GM15510 (cell line): Measurements from ENCODE around the gene ANKS1B.

Source experiments
- POLR2A ChIP-seq: IDR thresholded peaks from 3 replicates; pipeline ENCODE4 v1.6.1; 2011; ENCODE audit warnings: borderline replicate concordance; ENCODE audit not compliant: insufficient read length; ENCODE audit errors: extremely low read depth

ANKS1B gene

DNA sequence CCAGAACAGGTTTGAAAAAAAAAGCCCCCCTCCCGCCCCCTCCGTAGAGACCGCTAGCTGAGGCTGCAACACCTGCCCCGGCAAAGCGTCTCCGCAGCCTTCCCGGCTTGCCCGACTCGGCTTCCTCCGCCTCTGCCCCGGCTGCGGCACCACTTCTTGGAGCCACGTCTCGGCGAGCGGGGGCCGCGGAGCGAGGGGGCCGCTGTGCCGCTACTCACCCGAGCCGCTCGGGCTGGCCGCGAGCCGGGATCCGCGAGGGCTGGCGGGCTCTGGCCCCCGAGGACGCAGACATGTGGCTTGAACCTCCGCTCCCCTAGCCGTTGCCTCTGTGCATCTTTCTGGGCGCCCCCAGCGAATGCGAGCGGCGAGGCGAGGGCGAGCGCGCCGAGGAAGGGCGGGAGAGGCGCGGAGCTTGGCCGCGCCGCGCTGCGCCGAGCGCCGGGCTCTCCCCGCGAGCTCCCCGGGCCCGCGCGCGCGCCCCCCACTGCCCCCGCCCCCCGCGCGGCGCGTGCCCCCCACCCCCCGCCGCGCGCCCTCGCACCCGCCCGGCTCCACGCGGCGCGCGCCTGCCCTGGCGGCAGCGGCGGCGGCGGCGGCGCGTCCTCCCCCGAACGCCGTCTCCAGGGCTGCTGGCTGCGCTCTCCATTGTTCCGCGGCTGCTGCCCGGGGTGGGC, 1090.2 kb downstream of the ANKS1B start:
- no peak for TF ChIP-seq POLR2A

DNA sequence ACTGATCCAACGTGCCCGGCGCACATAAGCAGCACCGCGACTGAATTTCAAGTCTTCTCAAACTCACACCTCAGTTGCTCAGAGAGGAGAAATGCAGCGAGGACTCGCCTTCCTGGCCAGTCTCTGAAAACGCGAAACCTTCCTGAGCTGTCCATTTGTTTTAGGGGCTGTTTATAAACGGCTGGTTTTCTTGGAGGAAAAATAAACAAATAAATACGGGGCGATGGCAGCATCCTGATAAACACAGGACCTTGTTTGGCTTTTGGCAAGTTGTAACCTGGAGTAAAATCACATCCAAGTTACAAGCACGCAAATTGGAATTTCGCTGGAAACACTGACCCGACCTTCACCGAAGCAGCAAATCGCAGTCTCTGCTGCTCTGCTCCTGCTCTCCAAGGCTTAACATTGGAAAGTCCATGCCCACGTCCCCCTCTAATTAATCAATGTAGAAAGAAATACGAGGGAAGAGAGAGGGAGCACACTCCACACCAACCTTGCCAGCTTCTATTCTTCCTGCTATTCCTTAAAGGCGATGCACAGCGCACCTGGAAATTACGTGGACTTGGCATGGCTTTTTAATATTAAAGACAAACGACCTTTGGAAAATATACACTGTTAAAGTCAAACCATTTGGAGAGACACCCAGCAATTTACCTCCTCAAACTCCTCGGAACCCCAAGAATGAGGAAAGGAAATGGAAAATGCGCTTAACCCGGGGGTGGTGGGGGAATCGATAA, 1090.9 kb downstream of the ANKS1B start:
- no peak for TF ChIP-seq POLR2A

DNA sequence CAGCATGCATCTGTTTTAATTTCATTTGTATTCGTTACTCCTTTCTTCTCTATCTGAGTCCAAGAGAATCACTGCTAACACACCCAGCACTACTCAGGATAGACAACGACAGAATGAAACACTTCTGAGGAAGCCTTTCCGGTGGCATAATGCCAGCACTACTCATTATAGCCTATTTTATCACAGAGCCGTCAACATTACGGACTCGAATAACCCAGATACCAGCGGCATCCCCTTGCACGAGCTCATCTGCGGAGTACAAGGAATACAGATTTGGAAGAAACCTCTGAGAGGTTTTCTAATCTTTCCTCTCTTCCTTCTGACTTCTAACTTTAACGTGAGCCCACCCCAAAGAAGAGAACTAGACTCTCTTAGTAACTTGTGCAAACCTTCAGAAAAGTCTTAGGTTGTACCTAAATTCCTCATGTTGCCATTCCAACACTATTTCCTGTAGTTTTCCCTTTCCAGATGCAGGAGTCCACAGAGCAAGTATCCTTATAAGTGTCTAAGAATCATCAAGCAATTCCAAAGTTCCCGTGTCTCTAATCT, 1091.5 kb downstream of the ANKS1B start:
- TF ChIP-seq POLR2A, result no peak

DNA sequence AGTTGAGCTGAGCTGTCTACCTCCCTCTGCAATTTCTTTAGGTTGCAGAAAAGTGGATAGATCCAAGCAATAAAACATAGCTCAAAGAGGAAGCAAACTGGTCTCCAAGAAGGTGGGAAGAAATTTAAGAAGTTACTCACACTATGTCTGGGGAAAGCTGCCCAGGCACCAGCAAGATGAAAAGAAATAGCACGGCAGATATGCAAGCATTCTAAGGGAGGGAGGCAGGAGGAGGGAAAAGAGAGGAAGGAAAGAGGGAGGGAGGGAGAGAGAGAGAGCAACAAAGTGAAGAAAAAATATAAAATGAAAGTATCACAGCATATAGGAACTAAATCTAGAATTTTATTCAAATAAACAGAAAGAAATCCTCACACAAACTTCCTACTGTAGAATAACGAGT, 1099.0 kb downstream of the ANKS1B start:
- no peak for TF ChIP-seq POLR2A

DNA sequence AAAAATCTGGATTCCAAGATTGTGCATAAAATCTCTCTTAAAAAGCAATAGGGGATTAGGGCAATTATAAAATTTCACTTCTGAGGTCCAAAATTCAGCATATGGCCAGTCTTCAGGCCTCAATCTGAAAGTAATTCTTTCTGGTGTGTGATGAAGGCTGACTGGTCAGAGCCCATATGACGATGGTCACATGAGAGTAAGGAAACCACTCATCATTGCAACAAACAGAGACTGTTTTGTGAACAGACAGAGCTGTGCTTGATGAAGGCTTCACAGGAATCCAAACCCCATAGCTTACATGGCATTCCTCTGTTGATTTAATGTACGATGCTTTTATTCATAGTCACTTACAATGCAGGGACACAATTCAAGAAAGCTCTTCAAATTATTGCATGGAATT, 1101.5 kb downstream of the ANKS1B start:
- no peak for TF ChIP-seq POLR2A

DNA sequence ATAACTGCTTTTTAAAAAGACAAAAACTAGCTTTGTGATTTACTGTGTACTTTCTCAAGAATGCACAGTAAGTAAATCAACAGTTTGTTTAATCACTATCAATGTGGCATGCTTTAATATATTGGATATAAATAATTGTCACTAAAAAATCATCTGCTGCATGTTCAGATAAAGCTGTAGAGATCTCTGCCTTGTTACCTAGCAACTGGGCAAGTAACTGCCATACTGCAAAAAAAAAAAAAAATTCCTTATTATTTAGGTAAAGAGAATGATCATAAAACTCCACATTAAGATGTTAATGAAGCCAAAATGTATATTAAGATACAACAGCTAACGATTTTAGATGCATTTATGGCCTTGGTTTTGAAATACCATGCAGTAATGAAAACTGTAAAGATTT, 1102.2 kb downstream of the ANKS1B start:
- no peak for TF ChIP-seq POLR2A

DNA sequence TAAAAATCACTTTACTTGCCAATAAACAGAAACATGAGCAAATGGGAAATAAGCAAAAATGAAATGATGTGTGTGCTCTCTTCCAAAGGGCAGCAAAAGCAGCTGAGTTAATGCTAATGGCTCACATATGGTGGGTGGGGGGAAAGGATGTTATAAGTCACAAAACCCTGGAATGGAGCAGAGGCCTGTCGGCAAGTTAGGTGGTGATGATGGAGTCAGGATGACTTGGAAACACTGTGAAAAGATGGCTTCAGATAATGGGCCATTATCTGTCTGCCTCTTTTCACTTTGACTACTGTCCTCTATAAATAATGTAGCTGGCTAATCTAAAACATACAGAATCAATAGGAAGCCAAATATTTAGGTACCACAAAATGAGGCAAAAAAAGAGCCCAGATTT, 1111.0 kb downstream of the ANKS1B start:
- no peak for TF ChIP-seq POLR2A

DNA sequence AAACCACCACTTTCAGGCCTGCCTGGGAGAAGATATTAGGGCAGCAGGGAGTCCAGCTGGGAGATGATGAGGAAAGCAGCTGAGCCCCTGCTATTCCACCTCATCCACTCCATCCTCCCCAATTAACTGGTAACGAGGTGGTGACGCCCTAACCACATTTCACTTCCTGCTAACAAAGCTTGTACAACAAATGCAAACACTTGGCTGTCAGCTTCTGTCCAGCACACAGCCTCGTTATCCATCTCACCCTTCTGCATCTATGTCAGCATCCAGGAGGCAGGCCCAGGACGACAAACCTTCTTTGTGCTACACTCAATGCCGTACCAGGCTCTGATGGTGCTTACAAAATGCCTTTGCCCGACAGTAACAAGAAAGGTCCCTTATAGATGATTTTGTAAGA, 1114.2 kb downstream of the ANKS1B start:
- no peak for TF ChIP-seq POLR2A

DNA sequence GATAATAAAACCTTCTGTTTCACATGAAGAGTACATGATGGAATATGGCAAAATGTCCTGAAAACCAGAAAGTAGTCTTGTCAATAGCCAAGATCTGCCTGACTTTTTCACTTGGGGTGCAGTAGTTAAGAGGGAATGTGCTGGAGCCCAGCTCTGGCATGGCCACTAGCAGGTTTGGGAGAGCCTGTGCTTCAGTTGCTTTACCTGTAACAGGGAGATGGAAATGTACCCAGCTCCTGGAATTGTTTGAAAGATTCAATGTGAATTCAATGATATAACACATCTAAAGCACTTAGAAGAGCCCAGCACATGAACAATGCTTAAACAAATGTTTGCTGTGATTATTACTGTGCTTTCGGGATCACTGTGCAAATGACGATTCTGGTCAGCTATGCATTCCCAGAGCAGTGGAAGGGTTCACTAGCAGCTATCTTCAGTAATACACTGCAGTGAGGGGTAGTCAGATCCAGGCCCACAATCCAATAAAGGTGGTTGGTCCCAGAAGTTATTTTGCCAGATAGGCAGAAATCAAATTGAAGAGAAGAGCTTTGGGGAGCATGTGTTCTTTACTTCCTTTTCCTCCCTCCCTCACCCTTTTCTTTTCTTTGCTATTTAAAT, 1114.7 kb downstream of the ANKS1B start:
- TF ChIP-seq POLR2A, result no peak

DNA sequence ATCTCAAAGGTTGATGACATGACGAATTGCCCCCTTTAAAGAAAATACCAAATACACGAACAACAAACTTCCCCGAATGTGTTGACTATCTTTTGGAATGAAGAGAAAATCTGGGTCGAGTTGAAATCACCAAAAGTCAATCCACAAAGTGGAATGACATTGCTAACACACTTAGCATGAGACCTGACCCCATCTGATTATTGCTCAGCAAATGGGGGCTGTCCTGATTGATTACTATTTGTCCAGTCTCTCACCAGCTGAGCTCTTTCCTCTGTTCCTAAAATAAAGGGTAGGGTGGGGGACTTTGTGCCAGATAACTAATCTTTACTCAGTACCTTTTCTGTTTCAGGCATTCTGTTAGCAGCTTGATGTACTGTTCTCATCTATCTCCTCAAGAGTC, 1116.2 kb downstream of the ANKS1B start:
- TF ChIP-seq POLR2A, result no peak

DNA sequence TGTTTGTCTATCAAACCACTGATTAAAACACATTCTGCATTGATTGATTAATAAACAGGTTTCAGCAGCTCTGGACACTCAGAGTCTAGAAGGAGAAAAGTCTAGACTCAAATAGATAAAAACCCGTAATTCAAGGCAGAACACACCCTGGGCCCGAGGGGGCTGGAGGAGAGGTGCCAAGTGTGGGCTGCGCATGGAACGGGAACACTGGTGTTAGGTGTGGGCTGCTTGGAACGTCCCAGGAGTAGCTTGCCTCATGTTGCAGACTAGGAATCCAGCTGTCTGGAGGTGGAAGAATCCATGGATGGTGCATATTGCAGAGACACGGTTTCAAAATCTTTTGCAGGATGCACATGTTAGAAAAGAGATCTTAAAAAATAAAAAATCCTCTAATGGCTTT, 1116.7 kb downstream of the ANKS1B start:
- no peak for TF ChIP-seq POLR2A

DNA sequence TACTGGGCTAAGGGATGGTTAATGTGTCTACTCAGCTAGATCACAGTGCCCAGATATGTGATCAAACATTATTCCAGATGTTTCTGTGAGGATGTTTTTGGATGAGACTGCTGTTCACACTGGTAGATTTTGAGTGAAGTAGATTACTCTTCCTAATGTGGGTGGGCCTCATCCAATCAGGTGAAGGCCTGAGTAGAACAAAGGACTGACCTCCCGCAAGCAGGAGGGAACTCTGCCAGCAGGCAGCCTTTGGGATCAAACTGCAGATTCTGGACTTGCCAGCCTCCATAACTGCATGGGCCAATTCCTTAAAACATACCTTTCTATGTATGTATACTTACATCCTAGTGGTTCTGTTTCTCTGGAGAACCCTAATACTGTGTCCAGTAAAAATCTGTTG, 1120.4 kb downstream of the ANKS1B start:
- TF ChIP-seq POLR2A, result no peak

DNA sequence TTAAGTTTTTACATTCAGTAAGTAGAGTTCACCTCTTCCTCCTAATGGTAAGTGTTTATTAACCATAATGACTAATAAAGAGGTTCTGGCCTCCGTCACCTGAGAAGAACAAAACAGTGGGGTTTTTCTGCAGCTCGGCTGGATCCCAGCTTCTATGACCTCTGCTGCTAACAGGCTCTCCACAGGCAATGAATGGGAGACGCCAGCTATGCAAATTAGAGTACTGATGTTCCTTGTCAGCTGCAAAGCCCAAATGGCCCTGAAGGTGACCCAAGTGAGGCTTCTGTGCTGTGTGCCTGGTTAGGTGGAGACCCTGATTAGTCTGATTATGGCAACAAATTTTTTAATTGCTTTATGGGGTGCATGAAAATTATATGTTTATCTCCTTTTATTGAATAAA, 1121.6 kb downstream of the ANKS1B start:
- no peak for TF ChIP-seq POLR2A

DNA sequence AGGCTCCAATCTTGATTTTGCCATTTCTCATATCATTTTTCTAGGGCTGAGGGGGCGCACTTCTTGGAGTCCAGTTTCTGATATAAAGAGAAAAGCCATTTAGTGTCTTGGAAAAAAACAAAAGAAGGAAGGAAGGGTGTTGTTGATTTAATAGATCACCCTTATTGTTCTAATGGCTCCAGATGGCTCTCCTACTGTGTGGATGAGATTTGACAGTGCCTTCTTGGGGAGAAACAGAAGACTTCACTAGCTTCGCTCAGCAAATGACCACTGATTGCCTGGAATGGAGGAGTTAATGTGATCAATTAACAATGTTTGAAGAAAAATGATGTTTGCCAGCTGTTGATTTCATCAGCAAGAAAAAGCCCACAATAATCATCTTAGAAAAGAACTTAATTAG, 1123.5 kb downstream of the ANKS1B start:
- no peak for TF ChIP-seq POLR2A

DNA sequence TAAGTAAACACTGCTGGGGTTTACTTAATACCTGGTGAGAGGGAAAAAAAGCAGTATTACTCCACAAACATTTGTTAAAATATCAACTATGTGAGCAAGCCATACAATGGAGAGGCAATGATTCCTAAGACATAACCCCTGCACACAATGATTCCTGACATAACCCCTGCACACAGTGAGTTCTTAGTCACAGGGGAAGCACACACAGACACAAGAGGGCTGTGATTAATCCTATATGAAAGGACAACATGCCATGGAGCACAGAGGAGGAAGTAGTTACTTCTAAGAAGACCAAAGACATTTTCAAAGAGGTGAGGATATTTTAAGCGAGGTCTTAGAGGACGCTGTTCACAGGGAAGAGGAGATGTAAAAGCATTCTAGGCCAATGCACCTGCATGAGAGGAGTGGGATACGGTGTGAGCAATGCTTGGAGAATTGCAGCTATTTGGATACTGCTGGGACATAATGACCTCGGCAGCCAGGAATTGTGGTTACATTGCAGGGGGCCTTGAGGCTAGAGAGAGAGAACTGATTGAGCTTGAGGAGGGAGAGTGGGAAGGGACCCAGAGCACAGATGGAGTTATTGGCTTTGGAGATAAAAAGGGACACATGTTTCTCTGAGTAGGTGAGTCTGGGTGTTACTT, 1127.7 kb downstream of the ANKS1B start:
- no peak for TF ChIP-seq POLR2A

DNA sequence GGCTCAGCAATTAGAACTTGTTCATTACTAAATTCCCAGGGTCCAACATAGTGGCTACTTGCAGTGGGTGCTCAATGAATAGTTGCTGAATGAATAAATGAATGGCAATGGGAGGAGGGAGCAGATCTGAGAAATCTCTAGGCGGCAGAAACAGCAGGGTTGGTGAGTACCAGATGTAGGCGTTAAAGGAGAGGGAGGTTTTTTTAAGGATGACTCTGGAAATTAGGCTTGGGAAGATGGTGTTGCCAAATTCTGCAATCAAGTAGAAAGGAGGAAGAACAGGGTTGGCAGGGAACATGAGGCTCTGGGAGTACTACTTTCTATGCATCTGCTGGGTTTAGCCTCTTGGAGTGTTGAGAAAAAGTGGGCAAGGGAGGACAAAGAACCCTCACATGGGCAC, 1132.6 kb downstream of the ANKS1B start:
- TF ChIP-seq POLR2A, result no peak

DNA sequence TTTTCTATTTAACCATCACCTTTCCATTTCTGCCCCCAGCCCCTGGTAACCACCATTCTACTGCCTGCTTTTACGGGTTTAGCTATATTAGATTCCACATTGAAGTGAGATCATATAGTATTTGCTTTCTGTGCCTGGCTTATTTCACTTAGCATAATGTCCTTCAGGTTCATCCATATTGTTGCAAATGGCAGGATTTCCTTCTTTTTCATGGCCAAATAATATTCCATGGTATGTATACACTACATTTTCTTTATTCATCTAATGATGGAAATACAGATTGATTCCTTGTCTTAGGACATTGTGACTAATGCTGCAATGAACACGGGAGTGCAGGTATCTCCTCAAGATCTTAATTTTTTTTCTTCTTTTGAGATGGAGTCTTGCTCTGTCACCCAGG, 1137.5 kb downstream of the ANKS1B start:
- no peak for TF ChIP-seq POLR2A
